Caco-2 (cell line): Measurements from ENCODE around the gene TMEM69. TPM values are rescaled to one million over a fixed set of nuclear protein-coding genes. Genes with fewer than 3 reads are reported as not detected.
"Not testable (repeated sequence)": the region's sequence is repeated elsewhere in the genome, so short reads cannot be mapped to it uniquely, and the experiment has no call there.

Experiments used
- BruUV-seq: library from RNA; stranded (reverse); fragments of 400-500 nt; replicated peaks from 2 replicates; lab custom pipeline; 2021; lab: Mats Ljungman, UMichigan
- CTCF ChIA-PET: fragments of 300-600 bp; sonication (Branson Sonifier 250); formaldehyde crosslinking; loops from one replicate; lab custom pipeline; 2022; ENCODE audit warnings: antibody characterized with exemption; lab: Charles Lee
- POLR2A ChIA-PET: fragments of 300-600 bp; sonication (Branson Sonifier 250); formaldehyde crosslinking; loops from one replicate; lab custom pipeline; 2022; ENCODE audit warnings: antibody characterized with exemption; lab: Charles Lee
- DNase-seq, 2 experiments: peaks; one replicate each; pipeline versions ENCODE4 v3.0.0 to v3.0.0-alpha.2; 2020 to 2022
- H3K27me3 ChIP-seq: replicated peaks from 2 replicates; pipeline ENCODE4 v1.6.0; 2011; ENCODE audit warnings: low read length; ENCODE audit not compliant: control insufficient read depth, insufficient read depth
- H3K36me3 ChIP-seq: 2 replicates; pipeline ENCODE4 v1.5.1; 2011; ENCODE audit warnings: low read length; ENCODE audit not compliant: control insufficient read depth, insufficient read depth
- H3K4me1 ChIP-seq: fragments of 250-450 bp; sonication (Bioruptor Pico); 2 replicates; pipeline ENCODE4 v1.5.1; 2020; ENCODE audit warnings: mild to moderate bottlenecking
- H3K4me3 ChIP-seq: 2 replicates; pipeline ENCODE4 v1.5.1; 2011; ENCODE audit warnings: low read depth, mild to moderate bottlenecking, control low read depth, low read length
- H3K9me3 ChIP-seq: fragments of 250-450 bp; sonication (Bioruptor Pico); 2 replicates; pipeline ENCODE4 v1.5.1; 2020; ENCODE audit warnings: mild to moderate bottlenecking, moderate library complexity
- H3K27ac Mint-ChIP-seq: one replicate; pipeline ENCODE4 v1.8.0; 2022; ENCODE audit warnings: mixed read lengths; ENCODE audit not compliant: unreplicated experiment
- H3K27me3 Mint-ChIP-seq: one replicate; pipeline ENCODE4 v1.8.0; 2022; ENCODE audit warnings: mixed read lengths; ENCODE audit not compliant: insufficient read depth, unreplicated experiment
- H3K36me3 Mint-ChIP-seq: one replicate; pipeline ENCODE4 v1.8.0; 2022; ENCODE audit warnings: mild to moderate bottlenecking, mixed read lengths; ENCODE audit not compliant: insufficient read depth, unreplicated experiment
- H3K4me1 Mint-ChIP-seq: one replicate; pipeline ENCODE4 v1.8.0; 2022; ENCODE audit warnings: low read depth, mixed read lengths; ENCODE audit not compliant: unreplicated experiment
- H3K4me3 Mint-ChIP-seq: one replicate; pipeline ENCODE4 v1.8.0; 2022; ENCODE audit warnings: mild to moderate bottlenecking, moderate library complexity, mixed read lengths; ENCODE audit not compliant: unreplicated experiment
- H3K9me3 Mint-ChIP-seq: one replicate; pipeline ENCODE4 v1.8.0; 2022; ENCODE audit warnings: mixed read lengths; ENCODE audit not compliant: unreplicated experiment
- CTCF ChIP-seq, 2 experiments: fragments of 200-600 bp in 1 of 2; IDR thresholded peaks; 1 replicate in 1 of 2; 2 replicates in 1 of 2; pipeline versions ENCODE4 v1.5.1 to v1.8.0; 2011 to 2022; ENCODE audit warnings: antibody characterized with exemption in 1 of 2, control low read depth in 1 of 2, inconsistent platforms in 1 of 2, low read depth in 1 of 2, low read length in 1 of 2, mild to moderate bottlenecking in 1 of 2, moderate library complexity in 1 of 2; ENCODE audit not compliant: insufficient read depth in 1 of 2, severe bottlenecking in 1 of 2, unreplicated experiment in 1 of 2
- intact Hi-C: fragments of 100-400 bp; cut with micrococcal nuclease; formaldehyde crosslinking; loops from one replicate; pipeline ENCODE4 v1.10.0; 2022; ENCODE audit not compliant: unreplicated experiment
- total RNA-seq: library from RNA; stranded (reverse); gene quantifications from 2 replicates; pipeline ENCODE4 v1.2.3, GENCODE V29; 2022

The TMEM69 gene
- total RNA-seq, 1 experiment from 2014 or later = 21.5 TPM

- POLR2A ChIA-PET = interaction anchor here (0.6 to 1.5 kb wide), 10 partner anchors 17 to 357 kb away, joined by 3 to 6 read pairs (median 4); partner anchors contain the start of genes IPP and MAST2
Measured at GRCh38 chr1:45686288-45687013, 1.5 kb upstream of the TMEM69 start, which contains the start of gene GPBP1L1. Gene GPBP1L1 (minus strand): TSS chr1:45686533. CDS start chr1:45659087, 27,446 bp downstream.

DNA sequence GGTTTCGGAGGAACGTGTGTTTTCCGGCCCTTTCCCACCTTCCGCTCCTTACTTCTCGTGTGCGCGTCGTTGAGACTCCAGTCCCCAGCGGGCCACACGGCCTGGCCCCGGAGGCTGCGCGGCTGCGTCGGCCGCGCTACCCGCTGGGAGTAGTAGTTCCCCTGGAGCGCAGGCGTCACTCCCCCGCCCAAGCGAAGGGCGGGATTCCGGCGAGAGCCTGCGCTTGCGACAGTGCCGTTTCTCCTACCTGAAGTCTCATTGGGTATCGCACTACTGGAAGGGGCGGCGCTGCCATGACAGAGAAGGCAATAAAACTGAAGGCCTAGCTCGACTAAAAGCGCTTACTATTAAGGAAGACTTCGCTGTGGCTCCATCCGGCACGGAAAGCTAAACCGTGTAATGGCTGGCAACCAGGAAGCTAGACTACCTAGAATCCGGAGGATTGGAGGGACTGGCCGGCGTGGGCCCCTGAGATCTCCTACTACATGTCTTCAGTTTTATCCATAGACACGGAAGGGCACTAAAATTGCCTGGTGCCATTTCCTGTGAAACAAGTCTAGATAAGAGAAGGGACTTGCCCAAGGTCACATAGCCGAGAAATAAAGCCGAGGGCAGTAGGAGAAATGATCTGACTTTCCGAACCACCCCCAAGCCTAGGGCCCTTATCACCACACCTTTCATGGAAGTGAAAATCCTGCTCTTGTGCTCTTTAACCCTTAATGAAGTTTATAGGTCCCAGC is 797 bp upstream of the TMEM69 start:
- Histone ChIP-seq H3K4me3 (peak overlapping the region; percentile 77), H3K4me1 (no peaks in the 10 kb centered on the region), H3K9me3 (no peaks in the 10 kb centered on the region), H3K27me3 (no peaks in the 10 kb centered on the region), H3K36me3 (no peaks in the 10 kb centered on the region)
- Mint-ChIP-seq H3K9me3 (no peaks in the 10 kb centered on the region), H3K27me3 (no peaks in the 10 kb centered on the region), H3K36me3 (peaks cover 34% of the 10 kb centered on the region), H3K4me1 (no peaks in the 10 kb centered on the region), H3K4me3 (peak overlapping the region; percentile 84), H3K27ac (peak overlapping the region; percentile 86)
- ChIA-PET CTCF (no interaction called here), POLR2A (interaction anchor here (1.0 to 1.5 kb wide), 4 partner anchors 18 to 358 kb away, joined by 3 to 5 read pairs (median 4); partner anchors contain the start of gene IPP)
- peak; percentile 95 to 97 for DNase-seq
- no peak for TF ChIP-seq CTCF (IDR thresholded peaks at IDR 0.05; ENCODE audit: insufficient read depth in 1 of 2, low read depth in 1 of 2, low read length in 1 of 2, severe bottlenecking in 1 of 2, unreplicated experiment in 1 of 2)
- TSS peak; percentile 86 for BruUV-seq
- intact Hi-C loops = loop anchor here (1.0 to 10.0 kb wide), 4 partner anchors 63 to 192 kb away; partner anchors contain the start of genes IPP, NASP and TESK2

More at GRCh38 chr1:45686288-45687013, 1.5 kb upstream of the TMEM69 start, which contains the start of gene GPBP1L1:
- peak within 1 kb of the TSS; percentile 77 for H3K4me3 ChIP-seq
- TF ChIP-seq CTCF (IDR thresholded peaks at IDR 0.05; ENCODE audit: insufficient read depth in 1 of 2, low read depth in 1 of 2, low read length in 1 of 2, severe bottlenecking in 1 of 2, unreplicated experiment in 1 of 2) = no peak
- Mint-ChIP-seq H3K4me1 (no peaks in the 10 kb centered on the region), H3K27ac (peak within 1 kb of the TSS; percentile 86), H3K36me3 (peaks cover 32% of the 10 kb centered on the region), H3K9me3 (no peaks in the 10 kb centered on the region), H3K27me3 (no peaks in the 10 kb centered on the region), H3K4me3 (peak within 1 kb of the TSS; percentile 84)
- no peaks in the 10 kb centered on the region for H3K27me3 ChIP-seq
- no peaks in the 10 kb centered on the region for H3K36me3 ChIP-seq
- CTCF ChIA-PET = interaction anchor here (0.8 kb wide), 1 partner anchor 10 kb away, joined by 3 read pairs; no protein-coding TSS in a partner anchor
- no TSS peak for BruUV-seq
- peak; percentile 95 to 97 for DNase-seq
- no peaks in the 10 kb centered on the region for H3K9me3 ChIP-seq
- H3K4me1 ChIP-seq = no peaks in the 10 kb centered on the region; the same call in 1 of the 2 replicates
- intact Hi-C loops = loop anchor here (1.0 to 10.0 kb wide), 5 partner anchors 64 to 195 kb away; partner anchors contain the start of genes IPP, NASP and TESK2

- H3K4me1 ChIP-seq, POLR2A ChIA-PET, H3K4me3 Mint-ChIP-seq, H3K4me3 ChIP-seq, H3K36me3 ChIP-seq, H3K4me1 Mint-ChIP-seq, BruUV-seq, H3K27me3 ChIP-seq, H3K9me3 ChIP-seq, H3K27ac Mint-ChIP-seq, H3K27me3 Mint-ChIP-seq, intact Hi-C loops, DNase-seq, H3K9me3 Mint-ChIP-seq: not testable (repeated sequence)
- CTCF ChIA-PET = interaction anchor here (0.6 kb wide), 1 partner anchor 81 kb away, joined by 3 read pairs; no protein-coding TSS in a partner anchor
- H3K36me3 Mint-ChIP-seq = peaks cover 18% of the 10 kb centered on the region
Measured at GRCh38 chr1:45693811-45694210, 5.8 kb downstream of the TMEM69 start.
